ENCODE results near the gene TCF12.

Gene TCF12

DNA sequence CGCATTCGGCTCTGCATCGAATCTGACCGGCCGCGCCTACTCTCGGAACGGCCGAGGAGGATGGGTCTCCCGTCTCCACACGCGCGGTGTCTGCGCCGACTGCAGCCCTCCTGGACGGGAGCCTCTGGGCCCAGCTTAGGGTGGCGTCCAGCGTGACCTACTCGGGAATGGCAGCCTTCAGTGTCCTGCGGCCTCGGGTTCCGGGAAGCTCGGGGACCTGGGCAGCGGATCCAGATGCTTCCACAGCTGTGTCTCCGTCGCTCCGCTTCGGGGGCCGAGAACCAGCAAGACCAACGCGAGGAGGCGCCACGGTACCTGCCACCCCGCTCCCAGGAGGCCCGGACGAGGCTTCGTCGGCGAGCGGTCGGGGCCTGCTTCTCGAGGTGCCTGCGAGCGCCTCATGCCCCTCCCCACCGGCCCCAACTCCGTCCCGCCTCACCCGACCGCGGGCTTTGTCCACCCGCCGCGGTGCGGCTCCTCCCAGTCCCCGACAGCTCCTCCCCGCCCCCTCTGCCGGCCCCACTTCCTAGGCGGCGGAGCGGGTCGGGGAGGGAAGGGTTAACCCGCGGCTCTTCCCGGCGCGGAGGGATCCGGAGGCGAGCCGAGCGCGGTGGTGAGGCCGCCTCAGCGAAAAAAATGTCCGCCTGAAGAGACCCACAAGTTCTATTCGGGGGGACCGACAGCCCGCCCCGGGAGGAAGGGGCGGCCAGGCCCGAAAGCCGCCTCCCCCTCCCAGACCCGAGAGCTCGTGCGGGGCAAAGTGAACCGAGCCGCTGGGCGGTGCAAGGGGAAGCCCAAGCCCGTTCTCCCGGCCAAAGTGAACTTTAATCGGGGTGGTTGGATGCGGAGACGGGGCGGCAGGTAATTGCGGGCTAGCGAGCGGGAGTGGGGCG, at the start of gene TCF12:
TSS of gene TCF12 (plus strand) at position 599 of the 893 bp plus-strand sequence. CDS start 1,270 bp downstream, outside the sequence.
- peak; percentile 86 for DNase-seq (ENCODE audit: low spot score)

DNA sequence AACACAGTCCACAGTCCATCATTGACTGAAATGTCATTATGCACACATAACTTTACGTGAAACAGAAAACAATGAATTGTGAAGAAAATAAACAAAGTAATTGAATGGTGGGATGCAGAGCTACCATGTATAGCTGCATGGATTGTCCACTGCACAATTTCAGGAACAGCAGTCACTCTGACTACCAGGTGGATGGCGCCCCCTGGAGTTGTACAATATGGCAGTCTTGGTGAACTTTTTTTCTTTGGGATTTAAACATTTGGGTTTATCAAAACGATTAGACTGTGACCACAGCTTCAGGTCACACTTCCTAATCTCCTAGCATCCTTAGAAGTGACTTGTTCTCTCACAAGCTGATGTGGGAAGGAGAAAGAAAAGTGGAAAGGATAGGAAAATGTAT, 48.9 kb upstream of the TCF12 start:
- no peak for DNase-seq (ENCODE audit: low spot score)

- no peak for DNase-seq (ENCODE audit: low spot score)
Measured at GRCh38 chr15:56871185-56871584, 47.3 kb upstream of the TCF12 start.

- DNase-seq (ENCODE audit: low spot score) = no peak
Measured at GRCh38 chr15:56871867-56872266, 46.6 kb upstream of the TCF12 start.

- no peak for DNase-seq (ENCODE audit: low spot score)
Measured at GRCh38 chr15:56877255-56877970, 41.0 kb upstream of the TCF12 start.

DNA sequence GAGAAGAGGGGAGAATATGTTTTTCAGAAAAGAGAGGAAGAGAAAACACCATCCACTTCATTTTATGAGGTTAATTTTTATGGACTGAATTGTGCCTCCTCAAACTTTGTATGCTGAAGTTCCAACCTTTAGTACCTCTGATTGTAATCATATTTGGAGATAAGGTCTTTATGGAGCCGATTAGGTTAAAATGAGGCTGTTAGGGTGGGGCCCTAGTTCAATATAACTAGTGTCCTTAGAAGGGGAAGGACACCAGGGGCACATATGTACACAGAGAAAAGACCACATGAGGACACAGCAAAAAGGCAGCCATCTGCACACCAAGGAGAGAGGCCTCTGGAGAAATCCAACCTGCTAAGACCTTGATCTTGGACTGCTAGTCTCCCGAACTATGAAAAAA, 38.9 kb upstream of the TCF12 start:
- no peak for DNase-seq (ENCODE audit: low spot score)

GRCh38 chr15:56883088-56883487, 35.4 kb upstream of the TCF12 start:
- DNase-seq (ENCODE audit: low spot score) = no peak

DNA sequence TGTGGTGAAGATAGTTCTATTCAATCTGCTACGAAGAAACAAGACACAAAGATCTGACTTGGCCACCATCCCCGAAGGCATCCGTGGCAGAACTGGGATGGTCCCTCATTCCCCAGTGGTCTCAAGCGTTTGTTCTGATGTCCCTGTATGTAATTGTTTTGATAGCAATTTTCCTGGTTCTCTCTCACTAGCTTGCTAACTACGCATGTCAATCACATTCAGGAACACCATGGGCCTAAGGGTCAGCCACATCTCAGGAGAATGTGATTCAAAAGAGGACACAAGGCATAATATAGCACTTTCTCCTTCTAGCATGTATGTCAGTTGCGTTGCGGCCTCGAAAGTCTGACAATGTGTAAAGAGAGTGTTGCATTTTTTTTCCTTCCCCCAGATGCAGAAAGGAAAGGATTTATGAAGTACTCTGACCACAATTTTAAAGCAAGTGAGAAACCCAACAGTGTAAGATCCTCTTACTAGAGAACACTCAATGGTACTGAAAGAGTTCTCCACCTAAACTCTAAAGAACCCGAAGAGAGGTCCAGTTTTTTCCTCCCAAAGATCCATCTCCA, 32.0 kb upstream of the TCF12 start:
- DNase-seq (ENCODE audit: low spot score) = no peak

- DNase-seq (ENCODE audit: low spot score) = peak; percentile 89
Measured at GRCh38 chr15:56886932-56887781, 31.3 kb upstream of the TCF12 start.

DNA sequence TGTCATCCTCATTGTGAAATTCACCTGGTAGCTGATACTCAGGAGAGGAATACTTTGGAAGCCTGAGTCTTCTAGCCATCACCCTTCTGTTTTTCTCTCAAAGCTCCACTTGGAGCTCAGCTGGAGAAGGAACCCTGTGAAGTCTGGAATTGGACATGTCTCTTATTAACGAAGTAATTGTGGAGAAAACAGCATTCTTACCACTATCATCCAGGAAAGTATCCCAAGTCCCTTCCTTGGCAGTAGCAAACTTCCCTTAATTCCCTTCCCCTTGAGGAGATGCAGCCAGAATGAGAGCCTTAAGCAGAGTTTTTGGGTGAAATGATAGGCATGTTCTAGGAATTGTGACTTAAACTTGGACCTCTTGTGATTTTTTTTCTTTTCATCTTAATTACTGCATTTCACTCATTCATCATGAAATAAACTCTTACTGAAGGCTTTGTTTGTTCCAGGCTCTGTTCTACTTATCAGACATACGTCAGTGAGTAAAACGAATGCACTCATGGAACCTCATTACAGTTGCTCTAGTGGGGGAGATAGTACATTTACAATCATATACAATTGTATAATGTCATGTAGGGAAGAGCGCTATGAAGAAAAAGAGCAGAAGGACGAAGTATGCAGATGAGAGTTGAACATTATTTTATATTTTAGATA, 30.5 kb upstream of the TCF12 start:
- no peak for DNase-seq (ENCODE audit: low spot score)

- no peak for DNase-seq (ENCODE audit: low spot score)
Measured at GRCh38 chr15:56890038-56890437, 28.4 kb upstream of the TCF12 start.

GRCh38 chr15:56891852-56892440, 26.5 kb upstream of the TCF12 start:
- DNase-seq (ENCODE audit: low spot score) = no peak

DNA sequence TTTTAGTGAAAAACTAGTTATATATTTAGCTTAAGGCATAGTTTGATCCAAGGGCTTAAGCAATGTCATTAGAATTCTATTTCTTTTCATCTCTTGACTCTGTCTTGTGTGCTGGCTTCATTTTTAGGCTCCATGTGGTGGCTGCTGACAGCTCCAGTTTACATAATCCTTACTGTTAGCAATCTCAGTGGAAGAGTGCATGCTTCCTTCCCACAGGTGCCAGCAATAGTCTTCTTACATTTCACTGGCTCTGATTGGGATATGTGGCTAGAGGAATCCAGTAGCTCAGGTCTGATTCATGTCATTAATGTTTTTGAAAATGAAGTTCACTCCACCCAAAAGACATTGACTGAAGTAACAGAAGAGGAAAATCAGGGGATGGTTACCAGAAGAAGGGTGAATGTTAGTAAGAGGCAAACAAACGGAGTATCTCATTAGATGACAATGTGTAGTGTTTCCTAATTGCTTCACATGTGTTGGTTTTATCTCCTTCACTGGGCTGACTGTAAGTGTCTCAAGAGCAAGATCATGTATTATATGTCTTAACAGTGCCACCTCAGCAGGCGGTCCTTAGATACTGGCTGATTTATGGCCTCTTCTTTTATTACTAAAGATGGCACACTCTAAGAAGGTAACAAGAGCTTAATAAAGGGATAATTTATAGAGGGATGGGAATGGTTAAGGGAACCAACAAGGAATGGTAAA, 25.6 kb upstream of the TCF12 start:
- DNase-seq (ENCODE audit: low spot score) = no peak

DNA sequence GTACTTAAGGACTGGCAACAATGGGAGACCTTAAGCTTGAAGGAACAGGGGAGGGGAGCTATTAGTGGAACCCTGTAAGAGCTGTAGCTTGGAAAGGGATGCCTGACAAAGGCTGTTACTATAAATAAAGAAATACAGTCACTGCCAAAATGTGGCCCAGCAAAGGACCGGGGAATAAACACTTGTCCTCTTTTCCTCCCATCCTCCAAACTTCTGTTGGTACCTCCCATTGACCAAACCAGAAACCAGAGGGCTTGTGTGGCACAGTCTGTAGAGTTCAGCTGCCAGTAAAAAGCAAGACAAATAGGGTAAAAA, 25.1 kb upstream of the TCF12 start:
- no peak for DNase-seq (ENCODE audit: low spot score)

DNA sequence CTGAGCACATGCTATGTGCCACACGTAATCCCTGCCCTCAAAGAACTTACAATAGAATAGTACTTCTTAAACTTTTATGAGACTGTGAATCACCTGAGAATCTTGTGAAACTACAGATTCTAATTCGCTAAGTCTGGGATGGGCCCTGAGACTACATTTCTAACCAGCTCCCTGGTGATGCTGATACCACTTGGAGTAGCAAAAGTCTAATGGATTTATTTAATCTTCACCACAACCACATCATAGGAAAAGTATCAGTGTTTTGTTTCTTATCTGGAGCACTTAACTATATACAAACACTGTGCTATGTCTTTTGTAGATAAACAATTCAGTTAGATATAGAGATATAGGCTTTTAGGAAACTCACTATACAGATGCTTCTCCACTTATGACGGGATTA, 23.8 kb upstream of the TCF12 start:
- no peak for DNase-seq (ENCODE audit: low spot score)

- DNase-seq (ENCODE audit: low spot score) = no peak
Measured at GRCh38 chr15:56901931-56902330, 16.5 kb upstream of the TCF12 start.

- DNase-seq (ENCODE audit: low spot score) = no peak
Measured at GRCh38 chr15:56906766-56907165, 11.7 kb upstream of the TCF12 start.

- no peak for DNase-seq (ENCODE audit: low spot score)
Measured at GRCh38 chr15:56910801-56911200, 7.6 kb upstream of the TCF12 start.

- no peak for DNase-seq (ENCODE audit: low spot score)
Measured at GRCh38 chr15:56913241-56913640, 5.2 kb upstream of the TCF12 start.

GRCh38 chr15:56913670-56914069, 4.8 kb upstream of the TCF12 start:
- no peak for DNase-seq (ENCODE audit: low spot score)

GRCh38 chr15:56915888-56916287, 2.6 kb upstream of the TCF12 start:
- no peak for DNase-seq (ENCODE audit: low spot score)

Data from hematopoietic multipotent progenitor cell treated with erythropoietin and hydrocortisone succinate and interleukin-3 and kit ligand, for 15 days (in vitro differentiated cells).